OCI-LY3 (cell line): Measurements from ENCODE around the gene TMEM132C.

ENCODE experiments used
- CTCF ChIP-seq: fragments of 200-600, 300-600 bp; sonication (generic); IDR thresholded peaks from 2 replicates; pipeline ENCODE4 v1.5.1; 2014; ENCODE audit warnings: antibody characterized with exemption, low read length, low read depth
- EZH2phosphoT487 ChIP-seq: fragments of 200-600 bp; shearing (Covaris generic); IDR thresholded peaks from 2 replicates; pipeline ENCODE4 v1.6.1; 2018; ENCODE audit warnings: antibody characterized with exemption, mixed run types, low read depth

GRCh38 chr12:128711486-128711885 is 444.5 kb downstream of the TMEM132C start:
- TF ChIP-seq CTCF: no peak
- no peak for TF ChIP-seq EZH2phosphoT487
